Upper lobe of left lung (tissue), 4 donors: ENCODE results near the gene NOX5.

Experiments
- EP300 ChIP-seq, 4 donors: sonication (generic); formaldehyde crosslinking; IDR thresholded peaks; one replicate each; pipeline ENCODE4 v1.5.1; 2017; ENCODE audit warnings: antibody characterized with exemption in 4 of 4, control low read depth in 2 of 4
- POLR2A ChIP-seq, 4 donors: fragments of 450-650 bp; IDR thresholded peaks; one replicate each; pipeline ENCODE4 v1.5.1; 2016 to 2017; ENCODE audit warnings: antibody characterized with exemption in 4 of 4, mild to moderate bottlenecking in 2 of 4
- TF ChIP-seq, protein P1 (sequence below), 6 experiments: fragments of 450-650 bp in 4 of 6; fragments of 200-600 bp in 2 of 6; sonication (generic) in 2 of 6; IDR thresholded peaks; one replicate each; pipeline ENCODE4 v1.5.1; 2016 to 2019; ENCODE audit warnings: antibody characterized with exemption in 6 of 6

GRCh38 chr15:68990992-68991500 lies 23.4 kb upstream of the NOX5 start:
- TF ChIP-seq, protein P1, sequence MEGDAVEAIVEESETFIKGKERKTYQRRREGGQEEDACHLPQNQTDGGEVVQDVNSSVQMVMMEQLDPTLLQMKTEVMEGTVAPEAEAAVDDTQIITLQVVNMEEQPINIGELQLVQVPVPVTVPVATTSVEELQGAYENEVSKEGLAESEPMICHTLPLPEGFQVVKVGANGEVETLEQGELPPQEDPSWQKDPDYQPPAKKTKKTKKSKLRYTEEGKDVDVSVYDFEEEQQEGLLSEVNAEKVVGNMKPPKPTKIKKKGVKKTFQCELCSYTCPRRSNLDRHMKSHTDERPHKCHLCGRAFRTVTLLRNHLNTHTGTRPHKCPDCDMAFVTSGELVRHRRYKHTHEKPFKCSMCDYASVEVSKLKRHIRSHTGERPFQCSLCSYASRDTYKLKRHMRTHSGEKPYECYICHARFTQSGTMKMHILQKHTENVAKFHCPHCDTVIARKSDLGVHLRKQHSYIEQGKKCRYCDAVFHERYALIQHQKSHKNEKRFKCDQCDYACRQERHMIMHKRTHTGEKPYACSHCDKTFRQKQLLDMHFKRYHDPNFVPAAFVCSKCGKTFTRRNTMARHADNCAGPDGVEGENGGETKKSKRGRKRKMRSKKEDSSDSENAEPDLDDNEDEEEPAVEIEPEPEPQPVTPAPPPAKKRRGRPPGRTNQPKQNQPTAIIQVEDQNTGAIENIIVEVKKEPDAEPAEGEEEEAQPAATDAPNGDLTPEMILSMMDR (IDR thresholded peaks at IDR 0.05) = no peak
- no peak for TF ChIP-seq POLR2A (IDR thresholded peaks at IDR 0.05)
- no peak for TF ChIP-seq EP300 (IDR thresholded peaks at IDR 0.05)
